ENCODE measurements around the gene DST.

DST gene

DNA sequence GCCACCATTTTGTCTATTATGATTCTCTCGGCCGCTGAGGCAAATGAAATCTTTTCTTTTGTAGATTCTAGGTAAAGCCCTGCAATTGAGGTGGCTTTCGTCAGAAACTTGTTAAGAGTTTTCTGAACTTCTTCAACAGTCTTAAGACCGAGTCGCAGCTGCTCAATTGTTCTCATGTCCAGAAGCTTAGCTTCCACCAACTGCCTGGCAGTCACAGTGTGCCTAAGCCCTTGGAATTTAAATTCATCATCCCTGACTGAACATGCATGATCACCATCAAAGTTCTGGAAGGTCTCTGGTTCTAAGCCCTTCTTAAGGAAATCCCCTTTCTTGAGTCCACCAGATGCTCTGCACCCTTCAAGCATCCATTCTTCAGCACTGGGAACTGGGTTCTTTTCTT is 25.7 kb downstream of the DST start:
- Mint-ChIP-seq H3K27ac (no peak overlapping the region), H3K4me3 (no peak overlapping the region), H3K27me3 (ENCODE audit: low read depth, poor library complexity) (no peaks in the 10 kb centered on the region), H3K4me1 (no peaks in the 10 kb centered on the region), H3K9me3 (no peaks in the 10 kb centered on the region), H3K36me3 (ENCODE audit: low read depth) (peaks cover 5% of the 10 kb centered on the region)
- no peak for DNase-seq
- TF ChIP-seq, protein P1, sequence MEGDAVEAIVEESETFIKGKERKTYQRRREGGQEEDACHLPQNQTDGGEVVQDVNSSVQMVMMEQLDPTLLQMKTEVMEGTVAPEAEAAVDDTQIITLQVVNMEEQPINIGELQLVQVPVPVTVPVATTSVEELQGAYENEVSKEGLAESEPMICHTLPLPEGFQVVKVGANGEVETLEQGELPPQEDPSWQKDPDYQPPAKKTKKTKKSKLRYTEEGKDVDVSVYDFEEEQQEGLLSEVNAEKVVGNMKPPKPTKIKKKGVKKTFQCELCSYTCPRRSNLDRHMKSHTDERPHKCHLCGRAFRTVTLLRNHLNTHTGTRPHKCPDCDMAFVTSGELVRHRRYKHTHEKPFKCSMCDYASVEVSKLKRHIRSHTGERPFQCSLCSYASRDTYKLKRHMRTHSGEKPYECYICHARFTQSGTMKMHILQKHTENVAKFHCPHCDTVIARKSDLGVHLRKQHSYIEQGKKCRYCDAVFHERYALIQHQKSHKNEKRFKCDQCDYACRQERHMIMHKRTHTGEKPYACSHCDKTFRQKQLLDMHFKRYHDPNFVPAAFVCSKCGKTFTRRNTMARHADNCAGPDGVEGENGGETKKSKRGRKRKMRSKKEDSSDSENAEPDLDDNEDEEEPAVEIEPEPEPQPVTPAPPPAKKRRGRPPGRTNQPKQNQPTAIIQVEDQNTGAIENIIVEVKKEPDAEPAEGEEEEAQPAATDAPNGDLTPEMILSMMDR (IDR thresholded peaks at IDR 0.05), result no peak

DNA sequence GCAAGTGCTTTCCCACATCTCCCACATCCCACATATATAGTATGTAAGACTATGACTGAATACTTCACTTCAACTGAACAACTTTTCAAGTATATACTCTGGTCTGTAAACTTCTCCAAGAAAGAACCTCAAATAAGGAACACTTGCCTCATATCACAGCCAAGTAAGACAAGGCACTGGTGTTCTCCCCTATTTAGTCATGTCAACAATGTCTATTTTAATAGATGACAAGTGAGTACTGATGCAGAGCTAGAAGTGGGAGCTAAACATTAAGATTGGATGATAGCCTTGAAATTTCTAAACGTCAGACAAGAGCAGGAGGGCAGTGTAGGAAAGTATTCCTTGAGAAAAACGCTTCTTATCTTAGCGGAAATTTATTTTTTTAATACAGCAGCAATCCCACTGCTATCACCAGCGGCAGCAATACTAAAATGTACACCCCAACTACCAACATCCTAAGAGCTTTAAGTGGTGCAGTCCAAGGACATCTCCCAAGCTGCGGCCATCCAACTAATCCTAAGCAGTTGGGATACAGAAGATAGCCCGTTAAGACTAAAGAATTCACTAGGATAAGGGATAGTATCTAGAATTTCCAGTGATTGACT is 29.3 kb downstream of the DST start:
- H3K4me3 Mint-ChIP-seq, result no peak overlapping the region
- TF ChIP-seq, protein P1 (IDR thresholded peaks at IDR 0.05), result no peak
- peaks cover 5% of the 10 kb centered on the region for H3K36me3 Mint-ChIP-seq (ENCODE audit: low read depth)
- no peaks in the 10 kb centered on the region for H3K27me3 Mint-ChIP-seq (ENCODE audit: low read depth, poor library complexity)
- no peak overlapping the region for H3K27ac Mint-ChIP-seq
- no peaks in the 10 kb centered on the region for H3K9me3 Mint-ChIP-seq
- H3K4me1 Mint-ChIP-seq, result no peaks in the 10 kb centered on the region
- no peak for DNase-seq

DNA sequence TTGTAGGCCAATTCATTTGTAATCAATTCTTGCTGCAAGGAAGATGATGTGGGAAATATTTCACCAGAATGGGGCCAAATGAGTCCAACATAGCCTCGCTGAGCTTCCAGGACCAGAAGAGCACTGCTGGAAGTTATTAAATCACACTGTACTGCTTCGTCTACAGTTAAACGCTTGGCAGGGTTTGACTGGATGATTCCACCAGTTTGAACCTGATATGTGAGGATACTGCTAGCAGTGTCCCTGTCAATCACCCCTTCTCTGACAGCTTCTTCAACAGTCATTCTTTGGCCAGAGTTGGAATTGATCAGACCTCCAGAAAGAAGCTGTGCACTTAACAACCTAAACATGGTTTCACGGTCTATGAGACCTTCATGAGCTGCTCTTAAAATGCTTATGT is 34.4 kb downstream of the DST start:
- no peak overlapping the region for H3K4me3 Mint-ChIP-seq
- no peaks in the 10 kb centered on the region for H3K9me3 Mint-ChIP-seq
- TF ChIP-seq, protein P1 (IDR thresholded peaks at IDR 0.05), result no peak
- H3K36me3 Mint-ChIP-seq (ENCODE audit: low read depth), result peaks cover 26% of the 10 kb centered on the region
- no peaks in the 10 kb centered on the region for H3K4me1 Mint-ChIP-seq
- H3K27ac Mint-ChIP-seq, result no peak overlapping the region
- no peaks in the 10 kb centered on the region for H3K27me3 Mint-ChIP-seq (ENCODE audit: low read depth, poor library complexity)
- DNase-seq, result no peak

DNA sequence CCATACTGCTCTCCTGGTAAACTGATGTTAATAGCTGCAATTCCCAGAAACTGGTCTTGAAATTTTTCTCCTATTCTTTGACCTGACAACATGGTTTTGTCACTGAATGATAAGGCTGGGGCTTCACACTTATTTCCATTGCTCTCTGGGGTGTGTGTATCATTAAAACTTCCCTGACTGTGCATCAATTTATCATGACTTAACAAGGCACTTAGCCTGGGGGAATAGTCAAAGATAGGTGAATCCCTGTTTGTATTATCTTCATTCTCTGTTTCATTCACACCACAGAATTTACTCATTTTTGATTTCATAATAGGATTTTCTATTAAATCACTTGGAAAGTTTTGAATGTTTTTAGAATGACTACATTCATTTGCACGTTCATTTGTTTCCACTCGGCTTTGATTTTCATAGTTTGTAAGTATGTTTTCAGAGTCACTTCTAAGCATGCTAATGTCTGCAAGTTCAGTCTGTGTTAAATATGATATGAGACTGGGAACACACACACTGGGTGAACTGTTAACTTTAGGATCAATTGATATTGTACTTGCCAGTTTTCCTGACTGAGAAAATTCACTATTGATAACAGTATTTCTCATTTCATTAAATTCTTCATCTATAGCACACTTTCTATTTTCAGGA is 35.5 kb downstream of the DST start:
- no peak overlapping the region for H3K27ac Mint-ChIP-seq
- H3K27me3 Mint-ChIP-seq (ENCODE audit: low read depth, poor library complexity), result no peaks in the 10 kb centered on the region
- no peak for DNase-seq
- H3K36me3 Mint-ChIP-seq (ENCODE audit: low read depth), result peaks cover 32% of the 10 kb centered on the region
- TF ChIP-seq, protein P1 (IDR thresholded peaks at IDR 0.05), result no peak
- no peak overlapping the region for H3K4me3 Mint-ChIP-seq
- no peaks in the 10 kb centered on the region for H3K4me1 Mint-ChIP-seq
- no peaks in the 10 kb centered on the region for H3K9me3 Mint-ChIP-seq

DNA sequence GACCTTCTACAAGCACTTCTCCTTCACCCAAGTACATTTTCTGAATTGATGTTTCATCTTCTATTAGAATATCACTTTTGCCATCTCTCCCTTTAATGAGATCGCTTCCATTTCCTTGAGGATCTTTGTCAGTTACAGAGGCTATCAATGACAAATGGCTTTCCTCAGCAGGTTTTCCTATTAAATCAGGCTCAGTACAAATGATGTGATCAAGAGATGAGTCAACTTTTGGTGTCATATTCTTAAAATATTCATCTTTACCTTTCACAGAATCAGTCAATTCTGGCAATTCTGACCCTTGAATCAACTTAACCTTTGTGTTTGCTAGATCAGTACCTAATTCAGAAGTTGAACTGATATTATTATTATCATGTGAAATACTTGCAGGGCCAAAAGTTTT is 37.3 kb downstream of the DST start:
- Mint-ChIP-seq H3K36me3 (ENCODE audit: low read depth) (peaks cover 32% of the 10 kb centered on the region), H3K4me1 (no peaks in the 10 kb centered on the region), H3K9me3 (no peaks in the 10 kb centered on the region), H3K27ac (no peak overlapping the region), H3K27me3 (ENCODE audit: low read depth, poor library complexity) (no peaks in the 10 kb centered on the region), H3K4me3 (no peak overlapping the region)
- TF ChIP-seq, protein P1 (IDR thresholded peaks at IDR 0.05), result no peak
- no peak for DNase-seq

DNA sequence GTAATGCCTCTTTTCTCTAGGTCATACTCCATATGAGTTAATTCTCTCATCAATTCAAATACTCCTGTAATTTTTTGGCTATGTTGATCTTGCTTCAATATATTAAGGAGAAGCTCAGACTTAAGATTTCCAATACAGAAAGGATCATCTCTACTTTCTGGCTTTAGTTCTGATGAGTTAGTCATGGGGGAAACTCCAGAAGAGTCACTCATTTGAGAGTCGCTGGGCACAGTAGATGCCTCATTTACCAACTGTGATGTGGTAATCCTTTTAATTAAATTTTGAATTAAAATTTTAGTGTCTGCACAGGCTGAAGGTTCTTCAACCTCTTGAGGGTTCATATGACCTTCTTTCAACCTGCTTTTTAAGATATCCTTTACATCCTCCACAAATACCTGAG is 38.5 kb downstream of the DST start:
- Mint-ChIP-seq H3K9me3 (no peaks in the 10 kb centered on the region), H3K27me3 (ENCODE audit: low read depth, poor library complexity) (no peaks in the 10 kb centered on the region), H3K4me3 (no peak overlapping the region), H3K27ac (no peak overlapping the region), H3K36me3 (ENCODE audit: low read depth) (peaks cover 32% of the 10 kb centered on the region), H3K4me1 (no peaks in the 10 kb centered on the region)
- no peak for DNase-seq
- TF ChIP-seq, protein P1 (IDR thresholded peaks at IDR 0.05), result no peak
